Measurements from ENCODE around the gene SOCS7.

DNA sequence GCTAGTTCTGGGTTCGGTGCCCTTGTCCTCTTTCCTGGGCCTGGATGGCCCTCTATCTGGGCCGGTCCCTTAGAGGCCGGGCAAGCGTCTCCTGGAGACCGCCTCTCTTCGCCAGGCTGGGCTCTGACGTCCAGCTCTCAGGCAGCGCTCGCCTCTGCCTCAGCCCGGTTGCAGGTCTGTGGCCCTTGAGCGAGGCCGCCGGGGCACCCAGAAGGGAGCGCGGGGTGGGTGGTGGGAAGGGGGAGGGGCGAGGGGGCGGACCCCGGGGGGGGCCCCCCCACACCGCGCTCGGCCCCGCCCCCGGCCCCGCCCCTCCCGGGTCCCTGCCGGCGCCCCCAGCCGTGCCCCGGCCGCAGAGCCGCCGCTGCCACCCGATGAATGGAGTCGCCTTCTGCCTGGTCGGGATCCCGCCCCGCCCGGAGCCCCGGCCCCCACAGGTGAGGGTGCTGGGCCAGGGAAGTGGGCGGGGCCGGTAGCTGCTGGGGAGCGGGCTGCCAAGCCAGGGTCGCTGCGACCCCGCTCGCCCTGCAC is 76.5 kb downstream of the SOCS7 start, which contains the start of gene ARHGAP23:
- TF ChIP-seq ZNF274 (IDR thresholded peaks at IDR 0.05; ENCODE audit: low read depth, low read length) (no peak), SUZ12 (IDR thresholded peaks at IDR 0.05; ENCODE audit: extremely low read depth, insufficient read depth, insufficient read length) (no peak)

All from NT2/D1 (cell line).